Astrocyte of the spinal cord (primary cell): ENCODE data around the gene DYNAP.

Source experiments
- DNase-seq: peaks from one replicate; pipeline ENCODE4 v3.0.0; 2011; ENCODE audit warnings: low read depth, low spot score
- H3K4me3 ChIP-seq: 2 replicates; pipeline ENCODE4 v1.5.1; 2011; ENCODE audit warnings: low read depth, mild to moderate bottlenecking, low read length, moderate library complexity
- in situ Hi-C: cut with HindIII; loops from 2 replicates; pipeline ENCODE4 v1.10.0; 2017; ENCODE audit warnings: low sequenced_read_pairs
- TF ChIP-seq, protein P1 (sequence below): IDR thresholded peaks from 2 replicates; pipeline ENCODE4 v1.5.1; 2012; ENCODE audit warnings: low read depth, mild to moderate bottlenecking, low read length, inconsistent platforms

Gene DYNAP, protein sequence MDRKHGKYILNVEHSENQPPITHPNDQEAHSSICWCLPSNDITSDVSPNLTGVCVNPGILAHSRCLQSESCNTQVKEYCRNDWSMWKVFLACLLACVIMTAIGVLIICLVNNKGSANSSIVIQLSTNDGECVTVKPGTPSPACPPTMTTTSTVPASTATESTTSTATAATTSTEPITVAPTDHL

DNA sequence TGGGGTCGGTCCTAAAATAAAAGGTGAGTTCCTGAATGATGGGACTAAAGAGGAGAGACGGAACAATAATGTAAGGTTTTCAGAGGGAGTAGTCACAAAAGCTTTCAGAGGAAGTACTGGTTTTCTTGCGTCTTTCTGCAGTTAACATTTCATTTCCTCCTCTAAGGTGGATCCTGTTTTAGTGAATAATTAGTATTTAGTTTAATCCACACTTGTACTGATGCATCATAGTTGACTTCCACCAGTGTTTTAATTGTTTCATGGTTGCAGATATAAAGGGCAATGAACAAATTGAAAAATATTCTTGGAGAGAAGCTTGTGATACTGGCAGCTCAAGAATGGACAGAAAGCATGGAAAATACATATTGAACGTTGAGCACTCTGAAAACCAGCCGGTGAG is at the start of gene DYNAP:
TSS of gene DYNAP (plus strand) at position 301 of the 400 bp plus-strand sequence. CDS start at position 339, 38 bp downstream.
- no peak within 1 kb of the TSS for H3K4me3 ChIP-seq
- TF ChIP-seq, protein P1, sequence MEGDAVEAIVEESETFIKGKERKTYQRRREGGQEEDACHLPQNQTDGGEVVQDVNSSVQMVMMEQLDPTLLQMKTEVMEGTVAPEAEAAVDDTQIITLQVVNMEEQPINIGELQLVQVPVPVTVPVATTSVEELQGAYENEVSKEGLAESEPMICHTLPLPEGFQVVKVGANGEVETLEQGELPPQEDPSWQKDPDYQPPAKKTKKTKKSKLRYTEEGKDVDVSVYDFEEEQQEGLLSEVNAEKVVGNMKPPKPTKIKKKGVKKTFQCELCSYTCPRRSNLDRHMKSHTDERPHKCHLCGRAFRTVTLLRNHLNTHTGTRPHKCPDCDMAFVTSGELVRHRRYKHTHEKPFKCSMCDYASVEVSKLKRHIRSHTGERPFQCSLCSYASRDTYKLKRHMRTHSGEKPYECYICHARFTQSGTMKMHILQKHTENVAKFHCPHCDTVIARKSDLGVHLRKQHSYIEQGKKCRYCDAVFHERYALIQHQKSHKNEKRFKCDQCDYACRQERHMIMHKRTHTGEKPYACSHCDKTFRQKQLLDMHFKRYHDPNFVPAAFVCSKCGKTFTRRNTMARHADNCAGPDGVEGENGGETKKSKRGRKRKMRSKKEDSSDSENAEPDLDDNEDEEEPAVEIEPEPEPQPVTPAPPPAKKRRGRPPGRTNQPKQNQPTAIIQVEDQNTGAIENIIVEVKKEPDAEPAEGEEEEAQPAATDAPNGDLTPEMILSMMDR, result no peak
- in situ Hi-C loops, result no loop called here
- DNase-seq, result no peak

DNA sequence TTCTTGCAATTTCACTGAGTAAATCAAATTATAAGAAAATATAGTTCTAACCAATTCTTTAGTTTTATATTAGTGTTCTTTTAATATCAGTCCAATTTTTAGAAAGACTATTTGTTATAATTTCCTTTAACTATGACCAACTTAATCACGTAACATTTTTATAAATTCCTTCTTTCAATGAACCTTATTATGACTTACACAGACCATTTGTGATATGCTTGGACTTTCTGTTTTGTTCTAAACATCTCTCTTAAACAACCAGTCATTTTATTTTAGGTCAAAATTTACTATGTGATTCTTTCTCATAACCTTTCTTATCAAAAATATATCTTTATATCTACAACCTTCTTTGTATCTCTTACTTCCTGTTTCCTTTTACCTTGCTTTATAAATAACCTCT is 39.5 kb upstream of the DYNAP start:
- in situ Hi-C loops, result no loop called here
- peak; percentile 3 for DNase-seq
- no peak overlapping the region for H3K4me3 ChIP-seq
- TF ChIP-seq, protein P1, result no peak

DNA sequence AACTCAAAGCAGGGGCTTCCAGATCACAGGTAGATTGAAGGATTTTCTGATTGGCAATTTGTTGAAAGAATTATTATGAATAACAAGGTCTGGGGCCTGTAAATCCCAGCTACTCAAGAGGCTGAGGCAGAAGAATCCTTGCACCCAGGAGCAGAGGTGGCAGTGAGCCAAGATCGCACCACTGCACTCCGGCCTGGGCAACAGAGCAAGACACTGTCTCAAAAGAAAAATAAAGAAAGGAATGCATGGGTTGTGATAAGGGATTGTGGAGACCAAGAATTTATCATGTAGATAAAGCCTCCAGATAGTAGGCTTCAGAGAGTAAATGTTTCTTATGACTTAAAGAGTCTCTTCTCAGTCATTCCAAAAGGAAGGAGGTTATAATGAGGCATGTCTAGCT is 35.8 kb upstream of the DYNAP start:
- in situ Hi-C loops, result no loop called here
- TF ChIP-seq, protein P1, result no peak
- no peak overlapping the region for H3K4me3 ChIP-seq
- no peak for DNase-seq

DNA sequence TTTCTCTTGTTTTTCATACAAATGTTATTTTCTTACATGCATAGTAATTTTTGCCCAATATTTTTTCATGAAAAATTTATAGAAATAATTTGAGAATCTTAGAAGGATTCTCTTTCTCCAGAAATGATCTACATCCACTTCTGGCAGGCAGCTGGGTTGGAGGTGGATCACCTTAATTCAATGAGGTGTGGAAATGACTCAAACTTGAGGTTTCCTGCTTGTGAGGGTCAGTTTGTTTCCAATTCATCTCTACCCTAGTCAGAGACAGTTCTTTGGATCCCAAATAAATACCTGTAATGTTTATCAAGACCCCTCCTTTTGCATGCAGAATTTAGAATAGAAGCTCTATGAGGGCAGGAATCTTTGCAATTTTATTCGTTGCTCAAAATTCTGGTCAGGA is 35.0 kb upstream of the DYNAP start:
- H3K4me3 ChIP-seq, result no peak overlapping the region
- in situ Hi-C loops, result no loop called here
- TF ChIP-seq, protein P1, result no peak
- no peak for DNase-seq

DNA sequence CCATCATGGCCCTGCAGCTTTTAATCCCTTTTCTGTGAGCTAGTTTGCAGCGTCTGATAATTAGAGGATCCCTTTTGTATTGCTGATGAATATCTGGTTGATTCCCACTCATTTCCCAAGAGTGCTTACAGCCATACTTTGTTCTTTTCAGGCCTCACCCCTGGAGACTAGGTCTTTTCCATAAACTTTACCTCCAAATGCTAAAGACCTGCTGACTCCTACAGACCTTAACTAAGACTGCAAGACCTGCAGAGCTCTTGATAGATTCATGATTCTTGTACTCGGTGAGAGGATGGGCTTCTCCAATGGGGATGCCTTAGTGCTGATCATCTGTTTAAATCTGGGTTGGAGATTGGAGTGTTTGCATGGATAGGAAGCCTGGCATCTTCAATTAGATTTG is 33.1 kb upstream of the DYNAP start:
- no peak for DNase-seq
- in situ Hi-C loops, result no loop called here
- no peak overlapping the region for H3K4me3 ChIP-seq
- TF ChIP-seq, protein P1, result no peak

DNA sequence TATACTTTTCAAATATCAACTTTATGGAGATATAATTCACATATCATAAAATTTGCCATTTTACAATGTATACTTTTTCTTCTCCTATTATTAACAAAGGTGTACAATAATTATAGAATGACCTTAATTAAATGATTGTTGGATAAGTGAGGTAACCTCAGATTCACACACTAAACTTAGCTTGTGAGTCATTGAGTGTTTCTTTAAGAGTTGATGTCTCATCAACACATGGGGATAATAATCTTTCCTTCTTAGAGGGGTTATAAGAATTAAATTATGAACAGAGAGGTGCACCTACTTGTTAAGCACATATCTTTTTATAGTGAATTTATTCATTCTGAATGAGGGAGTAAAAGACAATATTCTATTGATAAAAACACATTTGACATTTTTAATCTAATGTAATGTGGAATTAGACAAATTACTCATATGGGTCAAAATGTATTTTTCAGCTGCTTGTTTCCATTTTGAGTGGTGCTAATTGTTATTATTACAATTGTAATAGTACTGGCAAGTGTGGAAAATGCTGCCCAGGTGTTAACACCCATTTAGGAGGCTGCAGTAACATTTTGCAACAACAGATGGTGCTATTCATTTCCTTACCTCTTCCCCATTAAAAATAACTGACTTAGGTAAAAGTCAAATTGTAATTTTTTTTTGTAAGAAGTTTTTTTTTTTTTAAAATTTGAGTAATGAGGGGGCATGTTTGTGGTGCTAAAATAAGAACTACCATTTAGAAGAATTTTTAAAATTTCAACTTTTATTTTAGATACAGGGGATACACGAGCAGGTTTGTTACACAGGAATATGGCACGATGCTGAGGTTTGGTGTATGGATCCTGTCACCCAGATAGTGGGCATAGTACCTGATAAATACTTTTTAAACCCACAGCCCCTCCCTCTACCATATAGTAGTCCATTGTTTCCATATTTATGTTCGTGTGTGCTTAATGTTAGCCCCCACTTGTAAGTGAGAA is 32.1 kb upstream of the DYNAP start:
- no peak overlapping the region for H3K4me3 ChIP-seq
- TF ChIP-seq, protein P1, result peak; percentile 73
- in situ Hi-C loops, result no loop called here
- DNase-seq, result peak; percentile 13
